HG03575 (cell line): ENCODE data around the gene LRRC8D.

Source experiments
- ATAC-seq: cut with Tn5 transposase; IDR thresholded peaks from one replicate; pipeline ENCODE4 v1.9.1; 2021; ENCODE audit not compliant: unreplicated experiment, insufficient number of reproducible peaks, low FRiP score; ENCODE audit errors: extremely low read depth

LRRC8D gene

GRCh38 chr1:89887713-89888112 is 66.9 kb downstream of the LRRC8D start:
- ATAC-seq, result no peak

DNA sequence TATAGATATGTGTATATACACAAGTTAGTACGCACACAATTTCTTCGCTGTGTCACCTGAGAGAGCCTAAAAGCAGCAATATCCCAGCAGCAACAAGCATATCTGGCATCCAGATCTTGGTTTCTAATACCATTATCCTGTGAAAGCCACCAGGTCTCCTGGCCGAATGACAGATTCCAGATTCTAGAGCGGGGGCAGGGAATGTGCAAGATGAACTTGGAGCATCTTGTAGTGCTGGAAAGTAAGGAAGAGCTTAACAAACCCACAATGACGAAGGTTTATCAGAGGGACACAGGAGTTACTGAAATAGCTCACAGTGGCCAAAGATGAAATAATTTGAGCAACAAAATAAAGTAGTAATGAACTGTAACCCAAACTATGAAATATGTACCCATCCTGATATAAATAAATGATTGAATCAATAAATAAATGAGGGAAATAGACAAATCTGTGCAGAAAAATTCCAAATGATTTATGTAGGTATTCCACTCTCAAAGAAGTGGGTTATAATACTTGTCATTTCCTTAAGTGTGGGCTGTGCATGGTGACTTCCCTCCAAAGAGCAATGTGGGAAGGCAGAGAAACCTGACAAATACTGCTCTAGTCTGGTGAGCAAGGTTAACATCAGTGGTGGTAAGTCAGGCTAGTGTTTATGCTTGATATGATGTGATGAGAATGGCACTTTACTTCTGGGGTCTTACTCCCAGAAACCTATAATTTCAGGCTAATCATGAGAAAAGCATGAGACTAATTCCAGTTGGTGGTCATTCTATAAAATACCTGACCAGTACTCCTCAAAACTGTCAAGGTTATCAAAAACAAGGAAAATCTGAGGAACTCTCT is 67.9 kb downstream of the LRRC8D start:
- no peak for ATAC-seq

GRCh38 chr1:89889323-89889615 is 68.4 kb downstream of the LRRC8D start:
- no peak for ATAC-seq

DNA sequence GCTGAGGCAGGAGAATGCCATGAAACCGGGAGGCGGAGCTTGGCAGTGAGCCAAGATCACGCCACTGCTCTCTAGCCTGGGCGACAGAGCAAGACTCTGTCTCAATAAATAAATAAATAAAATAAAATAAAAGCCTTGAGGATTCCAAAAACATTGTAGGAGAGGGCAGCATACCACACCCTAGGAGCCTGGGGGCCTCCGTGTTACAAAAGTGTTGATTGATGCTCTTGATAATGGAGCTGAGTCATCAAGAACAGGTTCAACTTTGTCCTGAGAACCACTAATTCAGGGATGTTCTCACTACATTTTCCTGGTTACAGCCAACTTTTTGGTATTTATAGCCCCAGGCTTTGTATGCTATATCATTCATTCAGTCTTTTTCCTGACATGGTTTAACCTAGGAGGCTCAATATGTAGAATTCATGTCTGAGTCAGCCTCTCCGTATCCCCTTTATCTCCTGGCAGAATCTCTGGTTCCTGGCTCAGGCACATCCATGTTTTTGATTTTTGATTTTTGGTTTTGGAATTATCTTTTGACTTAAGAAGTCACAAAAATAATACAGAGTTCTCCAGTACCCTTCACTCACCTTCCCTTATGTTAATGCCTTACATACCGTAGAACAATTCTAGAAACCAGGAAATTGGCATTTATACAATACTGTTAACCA is 69.4 kb downstream of the LRRC8D start:
- ATAC-seq, result no peak

DNA sequence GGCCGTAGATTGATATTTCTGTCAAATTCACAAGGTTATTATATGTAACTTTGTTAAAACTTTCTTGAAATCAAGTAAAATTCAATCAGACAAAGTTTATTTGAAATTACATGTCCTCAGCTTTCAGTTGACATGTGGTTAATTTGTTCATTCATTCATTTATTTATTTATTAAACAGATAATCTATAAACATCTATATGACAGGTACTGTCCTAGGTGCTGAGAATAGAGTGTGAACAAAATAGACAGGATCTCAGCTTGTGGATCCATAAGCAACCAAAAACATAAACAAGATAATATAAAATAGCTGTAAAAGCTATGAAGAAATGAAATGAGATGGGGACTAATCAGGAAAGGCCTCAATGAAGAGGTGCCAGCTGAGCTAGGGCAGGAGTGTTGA is 72.0 kb downstream of the LRRC8D start:
- no peak for ATAC-seq

GRCh38 chr1:89894210-89895201 is 73.7 kb downstream of the LRRC8D start:
- no peak for ATAC-seq

- no peak for ATAC-seq
Observed at GRCh38 chr1:89896105-89896942, 75.5 kb downstream of the LRRC8D start.

DNA sequence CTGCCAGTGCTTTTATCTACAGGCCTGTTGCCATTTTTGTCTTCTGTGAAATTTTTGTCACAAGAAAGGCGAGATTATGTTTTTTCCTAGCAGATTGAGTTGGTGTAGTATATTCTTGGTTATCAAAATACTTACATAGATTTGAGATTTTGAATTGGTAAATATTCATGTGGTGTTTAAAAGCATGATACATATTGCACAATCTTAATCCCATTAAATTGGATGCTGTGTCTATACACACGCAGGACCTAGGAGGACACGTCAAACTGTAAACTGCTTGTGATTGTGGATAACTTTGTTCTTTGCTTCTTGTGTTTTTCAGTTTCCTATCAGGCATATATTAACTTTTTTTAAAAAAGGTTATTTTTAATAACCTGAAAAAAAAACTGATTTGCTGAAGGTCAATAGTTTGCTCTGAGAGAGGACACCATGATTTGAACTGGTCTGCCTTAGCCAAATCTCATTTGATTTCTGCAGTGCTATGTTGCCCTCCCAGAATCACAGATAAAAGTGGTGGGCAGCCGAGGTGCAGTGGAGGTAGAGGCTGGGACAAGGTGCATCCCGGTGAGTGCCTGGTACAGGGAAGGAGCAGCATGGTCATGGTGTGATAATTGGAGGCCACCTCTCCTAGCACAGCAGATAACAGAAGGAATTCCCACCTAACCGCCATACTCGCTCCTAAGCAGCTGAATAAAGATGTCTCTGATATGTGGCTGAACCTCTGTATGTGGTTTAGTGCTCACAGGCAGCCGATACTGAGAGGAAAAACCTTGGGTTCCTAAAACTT is 76.7 kb downstream of the LRRC8D start:
- no peak for ATAC-seq

GRCh38 chr1:89898150-89898549 is 77.3 kb downstream of the LRRC8D start:
- no peak for ATAC-seq

DNA sequence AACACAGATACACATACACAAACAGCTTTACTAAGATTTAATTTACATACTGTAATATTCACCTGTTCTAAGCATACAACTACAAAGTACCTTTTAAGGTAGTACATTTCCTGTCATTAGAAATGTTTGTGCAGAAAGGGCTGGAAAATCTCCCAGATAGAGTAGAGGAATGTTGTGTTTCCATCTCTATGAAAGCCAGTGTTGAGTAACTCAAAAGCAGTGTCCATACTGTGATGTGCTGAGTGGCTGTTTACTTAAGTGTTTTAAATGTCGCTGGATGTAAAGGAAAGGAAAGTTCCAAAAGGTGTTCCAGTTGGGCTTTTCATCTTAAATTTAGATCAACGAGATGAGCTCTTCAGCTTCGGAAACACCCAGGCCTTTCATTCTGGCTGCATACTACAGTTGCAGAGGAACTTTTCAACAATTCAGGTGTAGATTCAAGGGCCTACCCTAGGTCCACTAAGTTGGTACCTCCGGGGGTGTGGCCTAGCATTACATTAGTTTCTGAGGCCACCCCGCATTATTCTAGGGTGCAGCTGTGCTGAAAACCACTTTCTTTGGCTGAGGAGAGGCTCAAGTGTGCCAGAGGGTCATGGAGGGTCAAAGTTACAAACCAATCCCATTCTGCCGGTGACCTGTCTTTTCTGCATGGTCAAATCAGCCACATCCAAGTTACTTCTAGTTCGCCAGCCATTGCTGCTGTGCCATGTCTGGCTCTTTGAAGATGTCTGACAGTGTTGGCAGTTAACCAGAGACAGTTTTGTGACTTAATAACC is 78.1 kb downstream of the LRRC8D start:
- no peak for ATAC-seq

DNA sequence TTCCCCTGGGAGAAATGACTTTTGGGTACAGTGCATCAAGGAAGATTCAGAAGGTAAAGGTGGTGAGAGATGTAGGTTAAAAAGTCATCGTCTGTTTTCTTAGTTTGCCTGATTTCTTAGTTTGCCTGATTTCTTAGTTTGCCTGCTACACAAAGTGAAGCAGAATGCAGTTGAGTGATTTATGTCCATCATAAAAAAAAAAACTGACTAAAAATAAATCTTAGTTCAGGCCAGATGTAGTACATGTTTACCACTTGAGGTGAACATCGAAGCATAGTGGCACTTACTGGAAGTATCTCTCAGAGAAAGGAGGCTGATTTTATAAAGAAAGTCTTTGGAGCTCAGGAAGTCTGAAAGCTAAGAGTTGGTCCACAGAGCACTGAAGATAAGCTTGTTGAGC is 79.5 kb downstream of the LRRC8D start:
- no peak for ATAC-seq

- no peak for ATAC-seq
Observed at GRCh38 chr1:89900791-89901708, 80.2 kb downstream of the LRRC8D start.

DNA sequence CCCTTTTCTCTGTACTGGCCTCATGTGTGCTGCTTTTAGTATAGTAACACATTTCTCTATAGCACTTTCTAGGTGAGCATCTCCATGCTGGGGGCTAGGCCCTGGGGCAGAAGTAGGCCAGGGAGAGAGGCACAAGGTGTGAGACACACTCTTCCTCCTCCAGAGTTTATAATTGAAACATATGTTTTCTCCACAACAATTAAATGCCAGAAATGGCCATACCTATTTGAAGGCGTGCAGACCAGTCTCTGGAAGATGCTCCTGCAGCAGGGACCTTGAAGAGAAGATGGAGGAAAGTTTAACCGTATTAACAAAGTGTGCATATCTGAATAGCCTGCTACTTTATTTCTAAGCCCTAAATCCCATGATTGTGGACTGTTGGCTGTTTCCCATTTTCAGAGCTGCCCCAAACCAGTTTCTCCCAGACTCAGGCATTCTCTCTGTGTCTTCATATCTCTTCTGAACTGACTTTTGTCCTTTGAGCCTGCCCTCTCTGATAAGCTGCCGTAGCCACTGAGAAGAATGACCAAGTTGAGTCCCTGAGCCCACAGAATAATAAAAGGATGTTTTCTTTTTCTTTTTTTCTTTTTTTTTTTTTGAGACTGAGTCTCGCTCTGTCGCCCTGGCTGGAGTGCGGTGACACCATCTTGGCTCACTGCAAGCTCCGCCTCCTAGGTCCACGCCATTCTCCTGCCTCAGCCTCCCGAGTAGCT is 81.3 kb downstream of the LRRC8D start:
- no peak for ATAC-seq

DNA sequence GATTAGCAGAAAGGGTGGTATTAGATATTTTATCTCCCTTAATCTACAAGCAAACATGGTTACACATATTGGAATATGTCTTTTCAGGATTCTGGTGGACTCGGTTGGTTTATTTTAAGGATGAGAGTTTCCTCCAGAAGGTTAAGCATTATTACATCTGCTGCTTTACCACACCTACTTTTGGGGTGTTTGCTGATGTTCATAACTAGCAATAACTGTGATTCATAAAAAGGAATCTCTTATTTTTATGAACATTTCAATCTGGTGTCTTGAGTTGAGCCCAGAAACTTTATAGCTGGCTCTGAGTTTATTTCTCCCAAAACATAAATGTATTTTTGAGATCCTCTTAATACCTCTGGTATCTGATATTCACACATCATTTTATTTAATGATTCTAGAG is 82.7 kb downstream of the LRRC8D start:
- ATAC-seq, result no peak

DNA sequence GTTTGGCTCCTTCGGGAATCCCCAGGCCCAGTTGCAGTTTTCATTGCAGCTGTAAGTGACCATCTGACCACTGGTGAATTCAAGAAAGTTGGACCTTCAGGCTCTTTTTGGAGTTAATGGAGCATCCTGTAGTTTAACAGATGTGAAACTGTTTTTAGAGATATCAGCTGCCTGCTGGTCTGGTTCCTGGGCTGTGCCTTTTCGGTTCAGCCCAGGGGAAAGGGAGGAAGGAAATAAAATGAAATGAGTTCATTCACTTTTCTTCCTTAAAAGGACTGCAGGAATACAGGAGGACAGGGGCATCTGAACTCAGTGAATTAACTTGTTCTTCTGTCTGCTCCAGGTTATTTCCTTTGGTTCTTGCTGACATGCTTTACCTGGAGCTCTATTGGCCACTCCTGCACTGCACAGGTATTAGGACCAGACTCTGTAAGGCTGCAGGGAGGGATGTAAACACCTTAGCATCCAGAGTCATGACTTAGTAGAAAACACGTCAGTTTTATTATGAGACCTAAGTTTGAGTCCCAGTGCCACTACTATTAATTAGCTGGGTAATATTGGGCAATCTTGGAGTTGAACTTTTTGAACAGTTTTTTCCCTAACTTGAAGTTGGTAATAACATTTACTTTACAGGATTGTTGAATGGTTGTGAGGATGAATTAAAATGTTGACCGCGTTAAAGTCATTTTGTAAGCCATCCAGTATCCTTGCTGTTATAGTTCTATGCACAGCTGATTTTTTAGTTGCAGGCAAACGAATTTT is 83.6 kb downstream of the LRRC8D start:
- no peak for ATAC-seq
